HCT116 (cell line): Measurements from ENCODE around the gene ADM5. TPM values are rescaled to one million over a fixed set of nuclear protein-coding genes. Genes with fewer than 3 reads are reported as not detected.

Source experiments
- ATAC-seq: fragments of 200-7000 bp; cut with Tn5 transposase; 2 replicates; pipeline ENCODE4 v1.9.1; 2020; ENCODE audit warnings: mild to moderate bottlenecking, moderate library complexity
- BruUV-seq: library from RNA; stranded (reverse); fragments of 400-500 nt; replicated peaks from 2 replicates; lab custom pipeline; 2021; lab: Mats Ljungman, UMichigan
- CTCF ChIA-PET: fragments of 300-600 bp; sonication (Branson Sonifier 250); formaldehyde crosslinking; loops from one replicate; lab custom pipeline; 2021; ENCODE audit warnings: antibody characterized with exemption; lab: Charles Lee
- POLR2A ChIA-PET: fragments of 300-600, 350-600 bp; sonication (Branson Sonifier 250); formaldehyde crosslinking; loops from one replicate; lab custom pipeline; 2021; ENCODE audit warnings: antibody characterized with exemption; lab: Charles Lee
- RAD21 ChIA-PET, 2 experiments: fragments of 300-600 bp; sonication (Branson Sonifier 250); formaldehyde crosslinking; loops; one replicate each; lab custom pipeline; 2023; ENCODE audit warnings: low total read pairs in 2 of 2; ENCODE audit not compliant: uncharacterized antibody in 2 of 2, unreplicated experiment in 2 of 2, low non-redundant PET in 1 of 2; lab: Charles Lee
- DNase-seq: peaks from one replicate; pipeline ENCODE4 v3.0.0-alpha.2; 2010; ENCODE audit warnings: low read depth, low spot score
- H2AFZ ChIP-seq: fragments of 200-600 bp; shearing (Covaris generic), sonication (generic); 2 replicates; pipeline ENCODE4 v1.6.1; 2017; ENCODE audit warnings: low read depth, mixed run types, mixed read lengths, antibody characterized with exemption, low read length; ENCODE audit not compliant: poor library complexity, severe bottlenecking
- H3K27ac ChIP-seq: 2 replicates; pipeline ENCODE4 v1.5.1; 2012; ENCODE audit warnings: low read depth, low read length
- H3K27me3 ChIP-seq: fragments of 200-600 bp; sonication (generic); 2 replicates; pipeline ENCODE4 v1.6.1; 2016; ENCODE audit warnings: mixed run types, low read length, mixed read lengths; ENCODE audit not compliant: insufficient read depth
- H3K36me3 ChIP-seq, 2 experiments: fragments of 200-500 bp in 1 of 2; fragments of 200-600 bp in 1 of 2; sonication (Bioruptor generic) in 1 of 2; sonication (generic) in 1 of 2; 2 replicates each; pipeline versions ENCODE4 v1.5.1 to v1.6.1; 2014 to 2016; ENCODE audit warnings: low read length in 2 of 2, inconsistent platforms in 1 of 2, mixed read lengths in 1 of 2, mixed run types in 1 of 2; ENCODE audit not compliant: insufficient read depth in 2 of 2, control insufficient read depth in 1 of 2
- H3K4me1 ChIP-seq, 2 experiments: fragments of 200-600 bp in 1 of 2; sonication (generic) in 1 of 2; 2 replicates each; pipeline versions ENCODE4 v1.5.1 to v1.6.1; 2012 to 2017; ENCODE audit warnings: low read length in 2 of 2, inconsistent platforms in 1 of 2, mild to moderate bottlenecking in 1 of 2, mixed read lengths in 1 of 2, mixed run types in 1 of 2, moderate library complexity in 1 of 2; ENCODE audit not compliant: insufficient read depth in 2 of 2, control insufficient read depth in 1 of 2
- H3K4me2 ChIP-seq: fragments of 200-600 bp; sonication (generic); 2 replicates; pipeline ENCODE4 v1.6.1; 2017; ENCODE audit warnings: mixed run types, low read length, mixed read lengths
- H3K4me3 ChIP-seq, 2 experiments: fragments of 200-600 bp in 1 of 2; sonication (generic) in 1 of 2; replicated peaks in 1 of 2; 2 replicates each; pipeline ENCODE4 v1.5.1; 2011 to 2016; ENCODE audit warnings: low read length in 2 of 2, control low read depth in 1 of 2, low read depth in 1 of 2, mild to moderate bottlenecking in 1 of 2, mixed read lengths in 1 of 2, mixed run types in 1 of 2
- H3K79me2 ChIP-seq: fragments of 200-600 bp; sonication (generic); 2 replicates; pipeline ENCODE4 v1.6.1; 2017; ENCODE audit warnings: mild to moderate bottlenecking, mixed run types, low read length, moderate library complexity, mixed read lengths; ENCODE audit not compliant: insufficient read depth
- H3K9ac ChIP-seq: fragments of 200-600 bp; sonication (generic); 2 replicates; pipeline ENCODE4 v1.6.1; 2016; ENCODE audit warnings: low read length, mixed read lengths
- H3K9me2 ChIP-seq: fragments of 200-600 bp; sonication (generic), shearing (Covaris generic); 2 replicates; pipeline ENCODE4 v1.6.1; 2017; ENCODE audit warnings: mixed run types, mild to moderate bottlenecking, moderate library complexity; ENCODE audit not compliant: insufficient read depth
- H3K9me3 ChIP-seq, 2 experiments: fragments of 200-500 bp in 1 of 2; fragments of 200-600 bp in 1 of 2; sonication (Bioruptor generic) in 1 of 2; sonication (generic) in 1 of 2; 2 replicates each; pipeline ENCODE4 v1.6.1; 2014 to 2017; ENCODE audit warnings: low read length in 2 of 2, mixed read lengths in 2 of 2, inconsistent platforms in 1 of 2, low read depth in 1 of 2, mild to moderate bottlenecking in 1 of 2, mixed run types in 1 of 2, moderate library complexity in 1 of 2; ENCODE audit not compliant: control insufficient read depth in 1 of 2, insufficient read depth in 1 of 2
- H4K20me1 ChIP-seq: fragments of 200-600 bp; sonication (generic), shearing (Covaris generic); 2 replicates; pipeline ENCODE4 v1.6.1; 2017; ENCODE audit warnings: mixed run types, mild to moderate bottlenecking, moderate library complexity; ENCODE audit not compliant: insufficient read depth
- EGR1 ChIP-seq: IDR thresholded peaks from 2 replicates; pipeline ENCODE4 v1.6.1; 2012; ENCODE audit warnings: low read depth
- ELF1 ChIP-seq: IDR thresholded peaks from 2 replicates; pipeline ENCODE4 v1.6.1; 2012; ENCODE audit warnings: low read depth, borderline replicate concordance
- EZH2phosphoT487 ChIP-seq: fragments of 200-600 bp; IDR thresholded peaks from 2 replicates; pipeline ENCODE4 v1.6.1; 2018; ENCODE audit warnings: antibody characterized with exemption, borderline replicate concordance
- FOSL1 ChIP-seq: IDR thresholded peaks from 2 replicates; pipeline ENCODE4 v1.6.1; 2012; ENCODE audit warnings: low read depth
- JUND ChIP-seq: IDR thresholded peaks from 2 replicates; pipeline ENCODE4 v1.6.1; 2012
- POLR2AphosphoS5 ChIP-seq: IDR thresholded peaks from 2 replicates; pipeline ENCODE4 v1.6.1; 2011; ENCODE audit warnings: mild to moderate bottlenecking, low read depth, low read length, moderate library complexity
- RAD21 ChIP-seq: IDR thresholded peaks from 2 replicates; pipeline ENCODE4 v1.6.1; 2012; ENCODE audit warnings: low read depth, mild to moderate bottlenecking
- SP1 ChIP-seq: IDR thresholded peaks from 2 replicates; pipeline ENCODE4 v1.6.1; 2012; ENCODE audit warnings: low read depth
- SRF ChIP-seq: IDR thresholded peaks from 2 replicates; pipeline ENCODE4 v1.6.1; 2012; ENCODE audit warnings: low read depth
- TCF7L2 ChIP-seq: IDR thresholded peaks from 2 replicates; pipeline ENCODE4 v1.7.0; 2011; ENCODE audit warnings: borderline replicate concordance, inconsistent platforms; ENCODE audit not compliant: insufficient read depth, insufficient read length; ENCODE audit errors: extremely low read depth
- ZBTB33 ChIP-seq: IDR thresholded peaks from 2 replicates; pipeline ENCODE4 v1.6.1; 2011; ENCODE audit warnings: mild to moderate bottlenecking, low read length, moderate library complexity; ENCODE audit not compliant: insufficient replicate concordance; ENCODE audit errors: extremely low read depth
- ZFX ChIP-seq: fragments of 450-650 bp; IDR thresholded peaks from 2 replicates; pipeline ENCODE4 v1.6.1; 2017
- intact Hi-C: fragments of 100-400 bp; cut with micrococcal nuclease; formaldehyde crosslinking; loops from 2 replicates; pipeline ENCODE4 v1.10.0; 2022
- total RNA-seq: library from RNA; stranded (reverse); gene quantifications from one replicate; pipeline ENCODE4 v1.2.1, GENCODE V29; 2021; ENCODE audit not compliant: unreplicated experiment
- TF ChIP-seq, protein P1 (sequence below), 3 experiments: fragments of 200-600 bp in 1 of 3; sonication (generic) in 1 of 3; IDR thresholded peaks in 2 of 3; conservative IDR thresholded peaks in 1 of 3; 2 replicates each; pipeline ENCODE4 v1.5.1; 2012 to 2017; ENCODE audit warnings: low read depth in 2 of 3, low read length in 2 of 3, antibody characterized with exemption in 1 of 3, borderline replicate concordance in 1 of 3, control low read depth in 1 of 3, mild to moderate bottlenecking in 1 of 3, mixed read lengths in 1 of 3, mixed run types in 1 of 3, moderate library complexity in 1 of 3; ENCODE audit not compliant: insufficient read depth in 1 of 3
- TF ChIP-seq, protein P2 (sequence below): IDR thresholded peaks from 2 replicates; pipeline ENCODE4 v1.6.1; 2012

The ADM5 gene
- total RNA-seq, 1 experiment from 2014 or later, result 12.1 TPM

DNA sequence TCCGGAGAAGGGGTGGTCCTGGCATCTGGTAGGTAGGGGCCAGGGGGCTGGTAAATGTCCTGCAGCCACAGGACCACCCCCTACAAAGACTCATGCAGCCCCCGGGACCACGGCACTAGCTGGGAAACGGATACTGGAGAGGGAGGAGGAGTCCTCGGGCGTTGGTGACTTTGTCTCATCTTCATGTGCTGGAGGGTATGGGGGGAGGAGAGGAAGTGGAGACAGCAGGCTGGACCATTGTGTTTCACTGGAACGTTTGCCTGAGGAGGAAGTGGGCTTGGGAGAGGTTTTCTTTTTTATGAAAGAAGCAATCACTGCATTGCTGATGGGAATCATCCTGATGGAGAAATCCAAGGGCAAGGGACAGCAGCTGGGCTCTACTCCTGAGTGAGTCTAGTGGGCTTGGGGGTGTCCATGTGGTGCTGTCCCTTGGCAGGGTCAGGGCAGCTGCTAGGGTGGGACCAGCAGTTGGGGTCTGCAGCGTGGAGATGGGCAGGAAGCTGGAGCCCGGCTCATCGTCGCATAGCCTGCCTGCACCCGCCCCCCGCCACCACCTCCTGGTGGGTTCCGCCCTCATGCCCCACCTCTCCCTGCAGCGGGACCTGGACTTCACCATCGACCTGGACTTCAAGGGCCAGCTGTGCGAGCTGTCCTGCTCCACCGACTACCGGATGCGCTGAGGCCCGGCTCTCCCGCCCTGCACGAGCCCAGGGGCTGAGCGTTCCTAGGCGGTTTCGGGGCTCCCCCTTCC lies 1.7 kb upstream of the ADM5 start:
- RAD21 ChIA-PET, result interaction anchor here in 1 of 2 experiments (0.6 kb wide), 1 partner anchor 10 kb away, joined by 3 read pairs; no protein-coding TSS in a partner anchor
- H4K20me1 ChIP-seq, result peaks cover 8% of the 10 kb centered on the region; the same call in 1 of the 2 replicates
- H3K9me3 ChIP-seq, result no peaks in the 10 kb centered on the region
- no TSS peak for BruUV-seq
- H2AFZ ChIP-seq, result no peak overlapping the region
- H3K27ac ChIP-seq, result no peak overlapping the region
- DNase-seq (no peak), ATAC-seq (no peak)
- H3K27me3 ChIP-seq, result no peaks in the 10 kb centered on the region
- CTCF ChIA-PET, result no interaction called here
- POLR2A ChIA-PET, result interaction anchor here (1.0 kb wide), 1 partner anchor 30 kb away, joined by 3 read pairs; no protein-coding TSS in a partner anchor
- H3K9ac ChIP-seq, result no peak overlapping the region
- intact Hi-C loops, result no loop called here
- no peak overlapping the region for H3K4me3 ChIP-seq
- H3K4me1 ChIP-seq, result peaks cover 0 to 26% of the 10 kb centered on the region in 2 experiments; a peak in 2 of 4 replicates
- H3K36me3 ChIP-seq, result peaks cover 30 to 40% of the 10 kb centered on the region in 2 experiments
- peaks cover 31% of the 10 kb centered on the region for H3K79me2 ChIP-seq
- no peak for TF ChIP-seq EZH2phosphoT487
- peak; percentile 39; the same call in 1 of the 2 replicates for TF ChIP-seq POLR2AphosphoS5
- H3K4me2 ChIP-seq, result no peak overlapping the region
- H3K9me2 ChIP-seq, result no peaks in the 10 kb centered on the region

GRCh38 chr19:49688531-49689132 lies 762 bp upstream of the ADM5 start:
- intact Hi-C loops, result no loop called here
- TF ChIP-seq EGR1 (no peak), ZFX (no peak), SP1 (no peak), SRF (no peak), ZBTB33 (no peak), ELF1 (no peak), RAD21 (no peak), TCF7L2 (no peak), JUND (no peak), FOSL1 (no peak), POLR2AphosphoS5 (no peak)
- TF ChIP-seq, protein P1, sequence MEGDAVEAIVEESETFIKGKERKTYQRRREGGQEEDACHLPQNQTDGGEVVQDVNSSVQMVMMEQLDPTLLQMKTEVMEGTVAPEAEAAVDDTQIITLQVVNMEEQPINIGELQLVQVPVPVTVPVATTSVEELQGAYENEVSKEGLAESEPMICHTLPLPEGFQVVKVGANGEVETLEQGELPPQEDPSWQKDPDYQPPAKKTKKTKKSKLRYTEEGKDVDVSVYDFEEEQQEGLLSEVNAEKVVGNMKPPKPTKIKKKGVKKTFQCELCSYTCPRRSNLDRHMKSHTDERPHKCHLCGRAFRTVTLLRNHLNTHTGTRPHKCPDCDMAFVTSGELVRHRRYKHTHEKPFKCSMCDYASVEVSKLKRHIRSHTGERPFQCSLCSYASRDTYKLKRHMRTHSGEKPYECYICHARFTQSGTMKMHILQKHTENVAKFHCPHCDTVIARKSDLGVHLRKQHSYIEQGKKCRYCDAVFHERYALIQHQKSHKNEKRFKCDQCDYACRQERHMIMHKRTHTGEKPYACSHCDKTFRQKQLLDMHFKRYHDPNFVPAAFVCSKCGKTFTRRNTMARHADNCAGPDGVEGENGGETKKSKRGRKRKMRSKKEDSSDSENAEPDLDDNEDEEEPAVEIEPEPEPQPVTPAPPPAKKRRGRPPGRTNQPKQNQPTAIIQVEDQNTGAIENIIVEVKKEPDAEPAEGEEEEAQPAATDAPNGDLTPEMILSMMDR (IDR thresholded peaks at IDR 0.05 in 2 of 3, conservative IDR thresholded peaks at IDR 0.05 in 1 of 3; ENCODE audit: borderline replicate concordance in 1 of 3, insufficient read depth in 1 of 3, low read depth in 2 of 3, low read length in 2 of 3), result no peak
- TF ChIP-seq, protein P2, sequence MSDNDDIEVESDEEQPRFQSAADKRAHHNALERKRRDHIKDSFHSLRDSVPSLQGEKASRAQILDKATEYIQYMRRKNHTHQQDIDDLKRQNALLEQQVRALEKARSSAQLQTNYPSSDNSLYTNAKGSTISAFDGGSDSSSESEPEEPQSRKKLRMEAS, result no peak

More at GRCh38 chr19:49688531-49689132, 762 bp upstream of the ADM5 start:
- no peaks in the 10 kb centered on the region for H3K27me3 ChIP-seq
- no TSS peak for BruUV-seq
- DNase-seq (no peak), ATAC-seq (no peak)
- POLR2A ChIA-PET, result no interaction called here
- H3K9me3 ChIP-seq, result no peaks in the 10 kb centered on the region
- H3K9me2 ChIP-seq, result no peaks in the 10 kb centered on the region
- no peak overlapping the region for H2AFZ ChIP-seq
- H3K4me1 ChIP-seq, result peaks cover 0 to 26% of the 10 kb centered on the region in 2 experiments; a peak in 2 of 4 replicates
- H3K4me2 ChIP-seq, result no peak overlapping the region
- CTCF ChIA-PET, result no interaction called here
- no peak overlapping the region for H3K4me3 ChIP-seq
- H3K36me3 ChIP-seq, result peaks cover 29 to 34% of the 10 kb centered on the region in 2 experiments
- no peak overlapping the region for H3K9ac ChIP-seq
- H4K20me1 ChIP-seq, result peaks cover 8% of the 10 kb centered on the region; the same call in 1 of the 2 replicates
- RAD21 ChIA-PET, result interaction anchor here in 1 of 2 experiments (0.5 kb wide), 1 partner anchor 54 kb away, joined by 5 read pairs; no protein-coding TSS in a partner anchor
- peaks cover 25% of the 10 kb centered on the region for H3K79me2 ChIP-seq
- no peak overlapping the region for H3K27ac ChIP-seq
